Subcutaneous abdominal adipose tissue (tissue), 5 donors: ENCODE measurements around the gene USP34.
A peak's percentile ranks its signal among the peaks of the same experiment; 100 is the strongest.

ENCODE experiments used
- H3K27ac ChIP-seq: one replicate; pipeline ENCODE4 v1.7.0; 2013; ENCODE audit warnings: low read depth, mild to moderate bottlenecking, inconsistent platforms, low read length, moderate library complexity
- H3K27me3 ChIP-seq, 5 donors: one replicate each; pipeline ENCODE4 v1.7.0; 2013; ENCODE audit warnings: low read length in 5 of 5, inconsistent platforms in 1 of 5; ENCODE audit not compliant: control insufficient read depth in 5 of 5, insufficient read depth in 4 of 5
- H3K36me3 ChIP-seq, 5 donors: one replicate each; pipeline ENCODE4 v1.7.0; 2013; ENCODE audit warnings: low read length in 5 of 5; ENCODE audit not compliant: control insufficient read depth in 5 of 5, insufficient read depth in 5 of 5
- H3K4me1 ChIP-seq, 5 donors: one replicate each; pipeline ENCODE4 v1.7.0; 2013; ENCODE audit warnings: low read length in 5 of 5, mild to moderate bottlenecking in 3 of 5, moderate library complexity in 1 of 5; ENCODE audit not compliant: control insufficient read depth in 5 of 5, insufficient read depth in 5 of 5
- H3K4me3 ChIP-seq, 5 donors: one replicate each; pipeline ENCODE4 v1.7.0; 2013; ENCODE audit warnings: low read length in 5 of 5, low read depth in 1 of 5
- H3K9ac ChIP-seq, 5 donors: one replicate each; pipeline ENCODE4 v1.7.0; 2013; ENCODE audit warnings: low read length in 5 of 5, mild to moderate bottlenecking in 4 of 5, moderate library complexity in 3 of 5
- H3K9me3 ChIP-seq, 5 donors: one replicate each; pipeline ENCODE4 v1.7.0; 2013; ENCODE audit warnings: low read length in 5 of 5; ENCODE audit not compliant: control insufficient read depth in 5 of 5
- donor health status: healthy.
- donor health status: healthy.
- donor health status: healthy.
- donor health status: healthy.
- donor health status: healthy.

Gene USP34

GRCh38 chr2:61182059-61182383 is 288.9 kb downstream of the USP34 start:
- Histone ChIP-seq H3K36me3 (peaks cover 34 to 73% (median 62%) of the 10 kb centered on the region in 5 donors), H3K9me3 (no peaks in the 10 kb centered on the region), H3K9ac (peak overlapping the region in 3 of 5 donors; percentile 44 to 62 (median 57)), H3K27ac (peak overlapping the region; percentile 100), H3K4me1 (peaks cover 15 to 50% (median 49%) of the 10 kb centered on the region in 5 donors), H3K27me3 (no peaks in the 10 kb centered on the region), H3K4me3 (no peak overlapping the region)

DNA sequence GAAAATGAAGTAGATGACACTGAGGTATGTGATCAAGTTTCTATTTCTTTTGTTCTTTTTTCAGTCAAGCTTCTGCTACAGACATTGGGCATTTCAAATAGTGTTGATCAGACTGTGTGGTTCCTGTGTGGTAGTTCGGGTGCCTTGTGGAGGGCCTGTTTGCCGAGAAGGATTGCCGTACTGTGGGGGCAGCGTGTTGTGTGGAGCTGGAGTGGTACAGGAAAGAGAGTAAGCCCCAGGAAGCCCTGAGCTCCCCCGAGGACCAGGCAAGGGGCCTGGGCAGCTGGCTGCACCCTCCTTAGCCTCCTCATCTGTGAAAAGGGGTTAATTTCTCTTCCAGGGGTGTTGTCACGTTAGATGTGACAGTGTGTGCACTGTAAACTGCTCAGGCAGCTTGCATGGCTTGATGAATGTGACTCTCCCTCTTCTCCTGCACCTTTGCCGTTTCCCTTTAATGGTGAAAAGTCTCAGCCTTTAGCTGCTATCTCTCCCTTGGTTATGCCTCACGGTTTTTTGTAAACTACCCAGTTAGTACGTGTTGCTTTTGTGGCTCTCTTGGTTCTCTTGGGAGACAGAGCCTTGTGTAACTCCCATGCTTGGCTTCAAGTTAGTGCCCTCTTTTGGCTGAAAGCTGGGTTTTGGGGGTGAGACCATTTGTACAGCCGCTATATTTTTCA is 289.4 kb downstream of the USP34 start:
- H3K9me3 ChIP-seq: no peaks in the 10 kb centered on the region
- peaks cover 29 to 68% (median 57%) of the 10 kb centered on the region in 5 donors for H3K36me3 ChIP-seq
- peak overlapping the region; percentile 100 for H3K27ac ChIP-seq
- peaks cover 15 to 55% (median 50%) of the 10 kb centered on the region in 5 donors for H3K4me1 ChIP-seq
- H3K9ac ChIP-seq: peak overlapping the region in 4 of 5 donors; percentile 22 to 62 (median 50)
- no peaks in the 10 kb centered on the region for H3K27me3 ChIP-seq
- H3K4me3 ChIP-seq: peak overlapping the region in 3 of 5 donors; percentile 35 to 51 (median 40)

DNA sequence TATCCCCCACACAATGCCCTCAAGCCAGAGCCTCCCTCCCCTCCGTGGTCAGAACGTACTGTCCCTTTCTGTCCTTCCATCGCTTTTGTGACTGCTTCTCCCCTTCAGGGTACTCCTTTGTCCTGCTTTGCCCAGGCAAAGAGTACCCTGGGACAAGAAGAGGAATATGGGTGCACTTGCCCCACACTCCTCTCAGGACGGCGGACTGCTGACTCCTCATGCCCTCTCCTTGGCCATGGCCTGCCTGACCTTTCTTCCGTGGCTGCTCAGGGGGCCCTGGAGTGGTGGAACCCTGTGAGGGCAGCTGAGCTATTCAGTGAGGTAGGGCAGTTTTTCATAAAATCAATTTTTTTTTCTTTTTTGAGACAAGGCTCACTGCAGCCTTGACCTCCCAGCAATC is 290.2 kb downstream of the USP34 start:
- no peaks in the 10 kb centered on the region for H3K27me3 ChIP-seq
- H3K36me3 ChIP-seq: peaks cover 21 to 60% (median 49%) of the 10 kb centered on the region in 5 donors
- peak overlapping the region; percentile 100 for H3K27ac ChIP-seq
- no peaks in the 10 kb centered on the region for H3K9me3 ChIP-seq
- H3K4me1 ChIP-seq: peaks cover 15 to 60% (median 56%) of the 10 kb centered on the region in 5 donors
- H3K4me3 ChIP-seq: peak overlapping the region; percentile 6 to 56 (median 23)
- peak overlapping the region in 3 of 5 donors; percentile 15 to 73 (median 70) for H3K9ac ChIP-seq

DNA sequence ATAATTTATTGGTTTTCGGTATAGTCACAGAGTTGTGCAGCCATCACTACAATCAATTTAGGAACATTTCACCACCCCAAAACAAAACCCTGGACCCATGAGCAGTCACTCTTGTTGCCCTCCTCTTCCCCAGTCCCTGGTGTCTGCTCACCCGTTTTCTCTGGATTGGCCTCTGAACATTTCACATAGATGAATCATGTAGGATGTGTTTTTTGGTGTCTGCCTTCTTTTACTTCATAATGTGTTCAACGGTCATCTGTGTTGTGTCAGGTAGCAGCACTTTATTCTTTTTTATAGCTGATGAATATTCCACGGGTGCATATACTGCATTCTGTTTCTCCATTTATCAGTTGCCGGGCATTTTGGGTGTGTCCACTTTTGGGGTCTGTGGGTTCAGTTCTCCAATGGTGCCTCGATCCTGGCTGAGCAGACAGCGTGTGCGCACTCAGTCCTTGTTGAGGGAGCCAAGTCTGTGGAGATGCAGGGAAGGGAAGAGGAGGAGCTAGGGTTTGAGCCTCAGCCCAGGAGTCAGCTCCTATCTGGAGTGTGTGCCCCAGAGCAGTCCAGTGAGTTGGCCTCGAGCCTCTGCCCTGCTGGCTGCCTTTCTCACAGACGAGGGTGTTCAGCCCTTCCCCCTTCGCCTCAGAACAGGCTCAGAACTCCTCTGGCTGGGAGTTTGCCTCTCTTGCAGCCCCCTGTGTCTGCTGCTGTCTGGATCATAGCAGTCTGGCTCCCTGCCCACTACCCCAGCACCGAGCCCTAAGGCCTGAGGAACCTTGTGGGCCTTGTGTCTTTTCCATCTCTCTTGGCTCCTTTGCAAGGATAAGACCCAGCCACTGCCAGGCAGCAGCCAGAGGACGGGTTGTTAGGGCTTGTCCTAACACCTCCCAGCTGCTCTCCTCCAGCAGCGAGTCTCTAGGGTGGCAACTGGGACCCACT is 290.9 kb downstream of the USP34 start:
- Histone ChIP-seq H3K27ac (peak overlapping the region; percentile 100), H3K9ac (peak overlapping the region in 3 of 5 donors; percentile 15 to 73 (median 70)), H3K9me3 (no peaks in the 10 kb centered on the region), H3K27me3 (no peaks in the 10 kb centered on the region), H3K4me1 (peaks cover 15 to 60% (median 56%) of the 10 kb centered on the region in 5 donors), H3K36me3 (peaks cover 14 to 52% (median 42%) of the 10 kb centered on the region in 5 donors), H3K4me3 (peak overlapping the region; percentile 13 to 80 (median 32))

DNA sequence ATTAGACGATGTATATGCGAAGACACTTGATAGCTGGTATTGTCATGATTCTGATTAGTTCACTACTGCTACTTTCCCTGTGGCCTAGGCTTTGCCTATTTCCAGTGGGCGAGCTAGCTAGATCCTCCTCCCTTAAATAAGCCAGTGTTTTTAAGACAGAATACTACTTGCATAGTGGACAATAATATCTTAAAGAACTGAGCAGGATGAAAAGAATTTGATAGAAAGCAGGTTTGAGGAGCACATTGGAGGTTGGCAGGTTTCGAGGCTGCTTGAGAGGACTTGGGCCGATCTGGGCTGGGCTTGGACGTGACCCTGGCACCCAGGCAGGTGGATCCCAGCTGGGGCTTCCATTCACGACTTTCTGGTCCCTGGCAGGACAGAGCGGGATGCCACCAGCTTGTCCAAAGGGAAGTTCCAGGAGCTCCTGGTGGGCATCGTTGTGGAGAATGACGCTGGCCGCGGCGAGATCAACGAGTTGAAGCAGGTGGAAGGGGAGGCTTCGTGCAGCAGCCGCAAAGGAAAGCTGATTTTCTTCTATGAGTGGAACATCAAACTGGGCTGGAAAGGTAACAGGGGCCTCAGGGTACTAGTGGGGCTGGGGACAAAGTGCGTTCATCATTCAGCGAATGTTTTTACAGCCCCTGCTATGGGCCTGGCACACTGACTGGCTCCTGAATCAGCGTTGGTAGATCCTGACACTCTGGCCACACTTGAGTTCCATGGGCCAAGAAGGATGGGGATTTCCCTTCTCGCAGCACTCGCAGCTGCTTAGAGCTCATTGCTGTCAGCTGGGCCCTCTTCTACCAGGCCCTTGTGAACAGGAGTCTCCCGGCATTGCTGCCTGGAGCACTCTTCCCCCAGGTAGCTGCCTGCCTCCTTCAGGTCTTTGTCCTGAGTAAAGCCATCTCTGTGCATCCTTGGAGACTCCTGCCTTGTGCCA is 292.0 kb downstream of the USP34 start:
- no peaks in the 10 kb centered on the region for H3K27me3 ChIP-seq
- peaks cover 15 to 60% (median 56%) of the 10 kb centered on the region in 5 donors for H3K4me1 ChIP-seq
- no peaks in the 10 kb centered on the region for H3K9me3 ChIP-seq
- H3K36me3 ChIP-seq: peaks cover 5 to 42% (median 32%) of the 10 kb centered on the region in 5 donors
- H3K4me3 ChIP-seq: peak overlapping the region; percentile 56 to 84 (median 76)
- H3K9ac ChIP-seq: peak overlapping the region; percentile 81 to 93 (median 91)
- H3K27ac ChIP-seq: peak overlapping the region; percentile 100

GRCh38 chr2:61177727-61178549 is 292.9 kb downstream of the USP34 start:
- H3K27ac ChIP-seq: peak overlapping the region; percentile 100
- H3K4me1 ChIP-seq: peaks cover 15 to 62% (median 56%) of the 10 kb centered on the region in 5 donors
- peak overlapping the region; percentile 60 to 84 (median 78) for H3K4me3 ChIP-seq
- H3K9ac ChIP-seq: peak overlapping the region; percentile 81 to 93 (median 91)
- H3K27me3 ChIP-seq: no peaks in the 10 kb centered on the region
- H3K36me3 ChIP-seq: peaks cover 0 to 33% (median 23%) of the 10 kb centered on the region in 5 donors
- H3K9me3 ChIP-seq: no peaks in the 10 kb centered on the region

GRCh38 chr2:61176755-61177726 is 293.8 kb downstream of the USP34 start:
- peak overlapping the region; percentile 81 to 93 (median 91) for H3K9ac ChIP-seq
- peaks cover 0 to 27% (median 17%) of the 10 kb centered on the region in 5 donors for H3K36me3 ChIP-seq
- H3K4me1 ChIP-seq: peaks cover 15 to 58% (median 50%) of the 10 kb centered on the region in 5 donors
- no peaks in the 10 kb centered on the region for H3K9me3 ChIP-seq
- H3K27me3 ChIP-seq: no peaks in the 10 kb centered on the region
- peak overlapping the region; percentile 100 for H3K27ac ChIP-seq
- H3K4me3 ChIP-seq: peak overlapping the region; percentile 76 to 92 (median 80)

DNA sequence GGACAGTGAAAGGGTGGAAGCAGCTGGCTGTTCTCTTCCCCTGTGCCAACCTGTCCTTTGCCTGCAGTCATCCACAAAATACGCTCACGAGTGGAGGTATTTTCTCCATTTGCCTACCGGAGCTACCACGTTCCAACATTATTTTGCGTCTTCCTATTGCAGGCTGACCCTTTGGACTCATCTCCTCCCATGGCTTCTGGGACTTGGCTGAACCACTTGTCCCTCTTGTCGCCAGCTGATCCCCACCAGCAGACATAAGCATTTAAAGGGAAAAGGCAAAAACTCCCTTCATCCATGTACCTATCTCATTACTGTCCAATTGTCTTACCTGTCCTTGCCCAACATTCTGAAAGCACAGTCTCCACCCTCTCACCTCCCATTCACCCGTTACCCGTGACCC is 295.9 kb downstream of the USP34 start:
- Histone ChIP-seq H3K4me1 (peaks cover 7 to 38% (median 30%) of the 10 kb centered on the region in 5 donors), H3K36me3 (peaks cover 0 to 7% (median 5%) of the 10 kb centered on the region in 5 donors), H3K9ac (no peak overlapping the region), H3K27me3 (no peaks in the 10 kb centered on the region), H3K9me3 (no peaks in the 10 kb centered on the region), H3K27ac (no peak overlapping the region), H3K4me3 (no peak overlapping the region)
